Endothelial cell of umbilical vein (primary cell): Measurements from ENCODE around the gene CLEC6A. TPM values are rescaled to one million over a fixed set of nuclear protein-coding genes. Genes with fewer than 3 reads are reported as not detected.

Experiments
- BruUV-seq: library from RNA; stranded (reverse); fragments of 400-500 nt; replicated peaks from 2 replicates; lab custom pipeline; 2021; lab: Mats Ljungman, UMichigan
- CTCF ChIA-PET: fragments of 300-600, 350-600 bp; sonication (Branson Sonifier 250); formaldehyde crosslinking; loops from one replicate; lab custom pipeline; 2021; ENCODE audit warnings: antibody characterized with exemption, inconsistent platforms; lab: Charles Lee
- POLR2A ChIA-PET: fragments of 300-600, 350-600 bp; sonication (Branson Sonifier 250); formaldehyde crosslinking; loops from one replicate; lab custom pipeline; 2021; ENCODE audit warnings: antibody characterized with exemption, inconsistent platforms; lab: Charles Lee
- DNase-seq: peaks from one replicate; pipeline ENCODE4 v3.0.0-alpha.2; 2011; ENCODE audit warnings: low read depth, low spot score
- FAIRE-seq: peaks from 2 replicates; lab custom pipeline; 2011; peaks lifted over from hg19 to GRCh38; lab: Jason Lieb, UNC
- H2AFZ ChIP-seq: 2 replicates; pipeline ENCODE4 v1.6.0; 2012; ENCODE audit warnings: low read depth, low read length, control low read depth, inconsistent platforms
- H3K27ac ChIP-seq: 2 replicates; pipeline ENCODE4 v1.5.1; 2011; ENCODE audit warnings: low read depth, mild to moderate bottlenecking, control low read depth, low read length, moderate library complexity; ENCODE audit not compliant: insufficient read depth
- H3K27me3 ChIP-seq, 2 experiments: 2 replicates each; pipeline versions ENCODE4 v1.6.0 to v1.6.1; 2011; ENCODE audit warnings: low read length in 2 of 2, mixed read lengths in 1 of 2; ENCODE audit not compliant: control insufficient read depth in 2 of 2, insufficient read depth in 2 of 2
- H3K36me3 ChIP-seq, 2 experiments: 2 replicates in 1 of 2; 3 replicates in 1 of 2; pipeline ENCODE4 v1.5.1; 2011; ENCODE audit warnings: low read length in 2 of 2, mild to moderate bottlenecking in 1 of 2, moderate library complexity in 1 of 2; ENCODE audit not compliant: control insufficient read depth in 2 of 2, insufficient read depth in 2 of 2; ENCODE audit errors: extremely low read depth in 1 of 2
- H3K4me1 ChIP-seq: 3 replicates; pipeline ENCODE4 v1.5.1; 2011; ENCODE audit warnings: mild to moderate bottlenecking, low read length; ENCODE audit not compliant: control insufficient read depth, insufficient read depth; ENCODE audit errors: extremely low read depth
- H3K4me2 ChIP-seq: 2 replicates; pipeline ENCODE4 v1.6.1; 2011; ENCODE audit warnings: low read length, control low read depth, mixed read lengths; ENCODE audit not compliant: insufficient read depth
- H3K4me3 ChIP-seq, 3 experiments: fragments of 200-600 bp in 1 of 3; sonication (generic), shearing (Covaris generic) in 1 of 3; replicated peaks in 1 of 3; 2 replicates each; pipeline ENCODE4 v1.5.1; 2011 to 2016; ENCODE audit warnings: control low read depth in 3 of 3, low read length in 3 of 3, mild to moderate bottlenecking in 2 of 3, inconsistent platforms in 1 of 3, low read depth in 1 of 3, moderate library complexity in 1 of 3; ENCODE audit not compliant: insufficient read depth in 1 of 3
- H3K79me2 ChIP-seq: 2 replicates; pipeline ENCODE4 v1.6.0; 2012; ENCODE audit warnings: low read length, inconsistent platforms; ENCODE audit not compliant: control insufficient read depth, insufficient read depth
- H3K9ac ChIP-seq: replicated peaks from 2 replicates; pipeline ENCODE3; 2011; ENCODE audit warnings: low read length, control low read depth; ENCODE audit not compliant: insufficient read depth; ENCODE audit errors: extremely low read depth
- H3K9me1 ChIP-seq: replicated peaks from 3 replicates; pipeline ENCODE4 v1.6.0; 2011; ENCODE audit warnings: mild to moderate bottlenecking, low read length; ENCODE audit not compliant: control insufficient read depth, insufficient read depth; ENCODE audit errors: extremely low read depth
- H3K9me3 ChIP-seq: replicated peaks from 2 replicates; pipeline ENCODE4 v1.5.1; 2012; ENCODE audit warnings: low read length, inconsistent platforms; ENCODE audit not compliant: control insufficient read depth, insufficient read depth
- H4K20me1 ChIP-seq: replicated peaks from 2 replicates; pipeline ENCODE3; 2011; ENCODE audit warnings: mild to moderate bottlenecking, low read length; ENCODE audit not compliant: control insufficient read depth, insufficient read depth; ENCODE audit errors: extremely low read depth
- CTCF ChIP-seq, 2 donors: IDR thresholded peaks; 1 replicate in 1 of 2; 2 replicates in 1 of 2; pipeline ENCODE4 v1.5.1; 2011; ENCODE audit warnings: low read length in 2 of 2, mild to moderate bottlenecking in 2 of 2, moderate library complexity in 2 of 2, control low read depth in 1 of 2, inconsistent platforms in 1 of 2, low read depth in 1 of 2; ENCODE audit not compliant: insufficient read depth in 1 of 2; ENCODE audit errors: extremely low read depth in 1 of 2
- FOS ChIP-seq: IDR thresholded peaks from 2 replicates; pipeline ENCODE4 v1.6.1; 2011; ENCODE audit warnings: mild to moderate bottlenecking, low read length, moderate library complexity, borderline replicate concordance; ENCODE audit not compliant: insufficient read depth
- JUN ChIP-seq: IDR thresholded peaks from 2 replicates; pipeline ENCODE4 v1.6.1; 2011; ENCODE audit warnings: borderline replicate concordance, low read depth; ENCODE audit not compliant: insufficient read length, insufficient read depth
- MYC ChIP-seq: IDR thresholded peaks from one replicate; pipeline ENCODE4 v1.6.1; 2011; ENCODE audit warnings: mild to moderate bottlenecking, low read depth, low read length
- POLR2A ChIP-seq: IDR thresholded peaks from 2 replicates; pipeline ENCODE4 v1.6.1; 2012; ENCODE audit warnings: low read depth, mild to moderate bottlenecking, control low read depth, low read length
- POLR2AphosphoS5 ChIP-seq: IDR thresholded peaks from 2 replicates; pipeline ENCODE4 v1.6.1; 2012; ENCODE audit warnings: low read depth, mild to moderate bottlenecking, control low read depth, low read length, moderate library complexity; ENCODE audit not compliant: insufficient read depth
- dilution Hi-C: fragments of 300-500 bp; cut with MboI; formaldehyde crosslinking; loops from one replicate; pipeline ENCODE4 v1.15.0; 2019; ENCODE audit warnings: low sequenced_read_pairs; ENCODE audit not compliant: extremely low pct_ligation_motif_present
- intact Hi-C: fragments of 100-400 bp; cut with micrococcal nuclease; formaldehyde crosslinking; loops from one replicate; pipeline ENCODE4 v1.10.0; 2022
- polyA plus RNA-seq, 4 experiments: library from polyadenylated mRNA; depleted of rRNA in 3 of 4; stranded (reverse) in 3 of 4; unstranded in 1 of 4; fragments of >200 nt; gene quantifications; 2 replicates each; pipeline versions ENCODE4 v1.2.1 to v1.2.3, GENCODE V29; 2011 to 2012; ENCODE audit warnings: missing spikeins in 1 of 4
- total RNA-seq: library from RNA; stranded (reverse); gene quantifications from 2 replicates; pipeline ENCODE4 v1.2.3, GENCODE V29; 2021

Gene CLEC6A
- total and polyA plus RNA-seq, 2 donors (not counting 3 experiments of a cell fraction or from before 2014, with no cell fraction given) = not detected

DNA sequence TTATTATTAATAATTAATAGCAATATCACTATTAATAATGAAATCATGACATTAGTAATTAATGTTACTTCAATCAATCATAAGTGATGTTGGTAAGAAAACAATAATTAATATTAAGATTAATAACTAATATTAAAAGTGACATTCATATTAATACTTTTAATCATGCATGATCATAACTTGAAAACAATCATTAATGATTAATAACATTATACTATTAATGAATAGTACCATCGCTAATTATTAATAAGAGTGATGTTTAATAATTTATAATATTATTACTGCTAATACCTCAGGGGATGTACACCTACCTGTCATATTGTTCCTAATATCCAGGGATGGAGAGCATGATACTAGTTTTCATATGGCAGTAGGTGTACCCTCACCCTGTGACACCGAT lies 10.0 kb upstream of the CLEC6A start:
- H2AFZ ChIP-seq = no peak overlapping the region
- H3K27ac ChIP-seq = no peak overlapping the region
- no peaks in the 10 kb centered on the region for H3K27me3 ChIP-seq
- no peak overlapping the region for H3K4me3 ChIP-seq
- H3K9me3 ChIP-seq = no peaks in the 10 kb centered on the region
- no peak overlapping the region for H3K9ac ChIP-seq
- dilution Hi-C loops (no loop called here), intact Hi-C loops (no loop called here)
- DNase-seq = no peak
- H3K79me2 ChIP-seq = no peaks in the 10 kb centered on the region
- ChIA-PET CTCF (no interaction called here), POLR2A (no interaction called here)
- no peaks in the 10 kb centered on the region for H3K9me1 ChIP-seq
- H4K20me1 ChIP-seq = no peaks in the 10 kb centered on the region
- no TSS peak for BruUV-seq
- H3K4me2 ChIP-seq = no peak overlapping the region
- no peaks in the 10 kb centered on the region for H3K4me1 ChIP-seq
- H3K36me3 ChIP-seq = no peaks in the 10 kb centered on the region
- FAIRE-seq = no peak
- TF ChIP-seq POLR2AphosphoS5 (no peak), CTCF (IDR thresholded peaks at IDR 0.05; ENCODE audit: extremely low read depth in 1 of 2, insufficient read depth in 1 of 2, low read depth in 1 of 2, low read length in 2 of 2) (no peak), POLR2A (no peak), MYC (no peak), FOS (no peak), JUN (no peak)
